ENCODE measurements around the gene CD3E.

- TF ChIP-seq CTCF (IDR thresholded peaks at IDR 0.05) (no peak), EZH2 (IDR thresholded peaks at IDR 0.05) (no peak), EZH2phosphoT487 (IDR thresholded peaks at IDR 0.05) (no peak)
Measured at GRCh38 chr11:118281284-118281683, 23.2 kb upstream of the CD3E start.

Measured in neural progenitor cell (in vitro differentiated cells).